GM19023 (cell line): ENCODE data around the gene EFL1.
A peak's percentile ranks its signal among the peaks of the same experiment; 100 is the strongest.
"Not testable (repeated sequence)": the region's sequence is repeated elsewhere in the genome, so short reads cannot be mapped to it uniquely, and the experiment has no call there.

Experiments used
- ATAC-seq: cut with Tn5 transposase; IDR thresholded peaks from one replicate; pipeline ENCODE4 v1.9.1; 2021; ENCODE audit warnings: mild to moderate bottlenecking, moderate library complexity; ENCODE audit not compliant: unreplicated experiment

EFL1 gene

DNA sequence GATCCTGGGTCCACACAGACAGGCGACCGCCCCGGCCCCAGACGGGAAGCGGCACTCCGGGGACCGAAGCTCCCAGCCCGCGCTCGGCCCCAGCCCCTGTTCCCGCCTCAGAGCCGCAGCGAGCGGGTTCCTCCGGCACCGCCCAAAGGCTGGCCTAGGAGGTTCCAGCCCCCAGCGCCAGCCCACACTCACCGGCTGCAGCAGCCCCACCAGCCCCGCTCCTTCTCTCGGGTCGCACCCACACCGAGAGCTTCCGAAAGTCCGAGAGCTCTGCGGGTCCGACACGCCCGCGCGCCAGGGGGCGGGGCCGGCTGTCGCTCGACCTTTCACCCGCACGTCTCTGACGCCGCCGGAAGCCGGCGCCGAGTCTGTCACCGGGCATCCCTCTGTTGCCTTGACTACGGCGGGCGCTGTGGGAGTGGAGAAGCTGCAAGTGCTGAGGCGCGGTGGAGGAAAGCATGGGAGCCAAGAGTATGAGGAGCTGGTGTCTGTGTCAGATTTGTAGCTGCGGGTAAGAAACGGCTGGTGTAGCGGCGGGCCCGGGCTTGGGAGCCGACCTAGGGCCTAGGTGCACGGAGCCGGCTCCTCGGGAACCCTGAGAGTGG is at the start of gene EFL1, which contains the start of gene SAXO2:
TSS of gene EFL1 (minus strand) at position 313 of the 605 bp plus-strand sequence. CDS start 956 bp downstream, outside the sequence.
TSS of gene SAXO2 (plus strand) at position 397 of the 605 bp plus-strand sequence. CDS start at position 459, 62 bp downstream.
- peak; percentile 95 for ATAC-seq

DNA sequence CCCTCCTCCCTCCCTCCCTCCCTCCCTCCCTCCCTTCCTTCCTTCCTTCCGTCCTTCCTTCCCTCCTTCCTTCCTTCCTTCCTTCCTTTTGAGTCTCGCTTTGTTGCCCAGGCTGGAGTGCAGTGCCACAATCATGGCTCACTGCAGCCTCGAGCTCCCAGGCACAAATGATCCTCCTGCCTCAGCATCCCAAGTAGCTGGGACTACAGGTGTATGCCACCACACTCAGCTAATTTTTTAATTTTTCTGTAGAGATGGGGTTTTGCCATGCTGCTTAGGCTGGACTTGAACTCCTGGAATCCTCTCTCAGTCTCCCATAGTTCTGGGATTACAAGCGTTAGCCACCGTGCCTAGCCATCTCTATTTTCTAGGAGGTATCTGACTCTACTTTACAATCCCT is 48.8 kb upstream of the EFL1 start:
- ATAC-seq = not testable (repeated sequence)

DNA sequence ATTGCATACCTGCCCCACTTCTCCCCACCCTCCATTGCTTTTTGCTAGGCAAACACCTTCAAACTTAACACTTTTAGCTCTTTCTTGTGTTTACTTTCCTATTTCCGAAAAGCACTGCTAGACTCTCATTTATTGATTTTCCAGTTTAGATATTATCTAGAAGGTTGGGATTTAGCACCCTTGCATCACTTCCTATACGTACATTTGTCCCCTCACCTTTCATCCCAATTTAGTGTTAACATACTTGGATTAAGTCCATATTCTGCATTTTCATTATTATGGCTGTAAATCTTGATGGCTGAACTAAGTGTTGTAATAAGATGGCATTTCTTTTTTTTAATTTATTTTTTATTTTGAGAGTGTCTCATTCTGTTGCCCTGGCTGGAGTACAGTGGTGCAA is 47.3 kb upstream of the EFL1 start:
- no peak for ATAC-seq

DNA sequence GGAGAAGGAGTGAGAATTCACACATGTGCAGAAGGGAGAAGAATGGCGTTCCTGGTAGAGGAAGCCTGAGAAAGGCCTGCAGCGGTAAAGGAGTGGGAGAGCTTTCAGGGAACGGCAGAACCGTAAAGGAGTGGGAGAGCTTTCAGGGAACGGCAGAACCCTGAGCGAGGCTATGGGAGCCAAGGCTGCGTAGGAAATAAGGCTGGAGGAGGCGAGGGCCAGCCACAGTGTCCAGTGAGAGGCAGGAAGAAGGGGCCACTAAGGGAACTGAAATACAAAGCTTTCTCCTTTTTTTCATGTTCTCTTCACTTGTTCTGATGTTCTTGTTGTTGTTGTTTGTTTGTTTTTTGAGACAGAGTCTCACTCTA is 45.2 kb upstream of the EFL1 start:
- ATAC-seq = no peak

DNA sequence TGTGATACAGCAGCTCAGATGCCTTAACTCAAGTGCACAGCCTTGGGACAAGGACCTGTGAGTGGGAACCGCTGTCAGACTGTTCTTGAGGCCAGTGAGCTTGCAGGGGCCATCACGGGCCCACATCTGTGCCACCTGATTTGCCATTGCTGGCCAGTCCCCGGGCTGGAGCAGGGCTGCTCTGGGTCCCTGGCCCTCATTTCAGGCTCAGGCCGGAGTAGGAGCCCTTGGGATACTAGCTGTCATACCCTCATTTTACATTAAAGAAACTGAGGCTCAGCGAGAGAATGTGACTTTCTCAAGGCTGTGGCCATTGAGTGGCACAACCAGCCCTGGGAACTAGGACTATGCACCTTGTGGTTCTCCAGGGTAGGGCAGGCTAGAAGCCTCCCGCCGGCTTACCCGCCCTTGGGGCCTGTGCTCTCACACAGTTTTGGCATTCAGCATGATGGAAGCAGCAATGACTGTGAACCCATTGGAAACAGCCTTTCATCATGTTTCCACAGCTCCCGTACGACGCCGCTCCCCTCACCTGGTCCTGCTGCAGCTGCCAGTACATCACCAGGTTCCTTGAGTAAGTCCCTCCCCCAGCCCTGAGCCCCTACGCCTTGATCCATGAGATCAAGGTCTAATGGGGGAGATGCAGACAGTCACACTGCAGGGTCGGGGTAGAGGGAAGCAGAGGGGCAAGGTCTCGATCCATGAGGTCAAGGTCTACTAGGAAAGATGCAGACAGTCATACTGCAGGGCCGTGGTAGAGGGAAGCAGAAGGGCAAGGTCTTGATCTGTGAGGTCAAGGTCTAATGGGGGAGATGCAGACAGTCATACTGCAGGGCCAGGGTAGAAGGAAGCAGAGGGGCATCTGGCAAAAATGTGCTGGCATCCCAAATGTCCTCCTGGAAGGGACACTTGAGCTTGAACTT is 44.5 kb upstream of the EFL1 start:
- no peak for ATAC-seq

DNA sequence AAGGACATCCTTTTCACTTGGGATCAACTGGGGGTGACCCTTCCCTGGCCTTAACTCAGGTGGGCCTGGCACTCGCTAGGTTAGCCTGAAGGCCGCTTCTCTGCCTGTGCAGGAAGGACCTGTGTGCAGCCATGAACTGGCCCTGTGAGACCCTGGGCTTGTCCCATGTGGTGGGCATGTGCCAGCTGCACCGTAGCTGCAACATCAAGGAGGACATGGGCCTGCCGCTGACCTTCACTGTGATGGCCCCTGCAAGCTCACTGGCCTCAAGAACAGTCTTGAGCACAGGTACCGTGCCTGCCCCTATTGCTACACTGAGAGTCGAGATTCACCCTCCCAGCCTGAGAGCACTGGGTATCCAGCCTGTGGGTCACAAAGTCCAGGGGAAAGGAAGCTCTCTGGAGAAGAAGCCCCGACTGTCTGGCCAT is 43.1 kb upstream of the EFL1 start:
- ATAC-seq = no peak

DNA sequence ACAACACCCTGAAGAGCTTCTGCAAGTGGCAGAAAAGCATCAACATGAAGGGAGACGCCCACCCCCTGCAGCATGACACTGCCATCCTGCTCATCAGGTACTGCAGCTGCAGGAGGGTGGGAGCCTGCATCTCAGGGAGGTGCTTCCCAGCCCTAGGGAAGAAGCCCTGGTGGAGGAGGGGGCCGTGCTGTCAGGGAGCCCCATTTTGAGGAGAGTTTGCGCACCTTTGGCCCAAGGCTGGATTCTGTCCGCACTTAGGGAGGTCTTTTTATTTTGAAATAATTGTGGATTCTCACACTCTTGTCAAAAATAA is 42.2 kb upstream of the EFL1 start:
- no peak for ATAC-seq

DNA sequence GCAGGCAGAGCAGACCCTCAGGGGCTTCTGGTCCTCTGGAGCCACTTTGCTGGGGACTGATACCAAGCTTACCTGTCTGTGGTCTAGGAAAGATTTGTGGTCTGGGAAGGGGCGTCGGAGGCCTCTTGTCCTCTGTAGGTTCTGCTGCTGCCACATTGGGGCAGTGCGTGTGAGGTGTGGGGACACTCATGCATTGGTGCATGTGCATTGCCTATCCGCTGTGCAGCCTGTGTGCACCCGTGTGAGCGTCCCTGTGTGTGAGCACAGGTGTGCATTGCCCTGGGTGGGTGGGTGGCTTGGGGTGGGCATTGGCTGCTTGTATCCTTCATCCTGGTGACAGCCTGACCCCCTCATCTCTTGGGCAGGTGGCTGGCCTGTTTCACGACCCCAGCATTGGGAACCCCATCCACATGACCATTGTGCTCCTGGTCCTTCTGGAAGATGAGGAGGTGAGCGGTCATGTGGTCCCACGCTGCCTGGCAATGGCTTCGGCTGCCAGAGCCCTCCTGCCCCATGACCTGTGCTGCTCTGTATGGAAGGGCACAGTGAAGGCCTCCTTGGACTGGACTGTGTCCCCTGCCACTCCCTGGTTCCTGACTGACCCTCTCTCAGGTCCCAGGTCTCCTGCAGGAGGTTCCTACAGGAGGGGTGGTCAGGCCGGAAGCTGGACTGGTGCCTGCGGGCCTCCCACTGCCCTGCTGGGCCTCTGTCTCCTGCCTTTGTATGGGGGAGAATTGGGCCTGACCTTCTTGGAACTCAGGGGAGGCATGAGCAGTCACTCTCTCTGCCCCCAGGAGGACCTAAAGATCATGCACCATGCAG is 41.6 kb upstream of the EFL1 start:
- no peak for ATAC-seq

DNA sequence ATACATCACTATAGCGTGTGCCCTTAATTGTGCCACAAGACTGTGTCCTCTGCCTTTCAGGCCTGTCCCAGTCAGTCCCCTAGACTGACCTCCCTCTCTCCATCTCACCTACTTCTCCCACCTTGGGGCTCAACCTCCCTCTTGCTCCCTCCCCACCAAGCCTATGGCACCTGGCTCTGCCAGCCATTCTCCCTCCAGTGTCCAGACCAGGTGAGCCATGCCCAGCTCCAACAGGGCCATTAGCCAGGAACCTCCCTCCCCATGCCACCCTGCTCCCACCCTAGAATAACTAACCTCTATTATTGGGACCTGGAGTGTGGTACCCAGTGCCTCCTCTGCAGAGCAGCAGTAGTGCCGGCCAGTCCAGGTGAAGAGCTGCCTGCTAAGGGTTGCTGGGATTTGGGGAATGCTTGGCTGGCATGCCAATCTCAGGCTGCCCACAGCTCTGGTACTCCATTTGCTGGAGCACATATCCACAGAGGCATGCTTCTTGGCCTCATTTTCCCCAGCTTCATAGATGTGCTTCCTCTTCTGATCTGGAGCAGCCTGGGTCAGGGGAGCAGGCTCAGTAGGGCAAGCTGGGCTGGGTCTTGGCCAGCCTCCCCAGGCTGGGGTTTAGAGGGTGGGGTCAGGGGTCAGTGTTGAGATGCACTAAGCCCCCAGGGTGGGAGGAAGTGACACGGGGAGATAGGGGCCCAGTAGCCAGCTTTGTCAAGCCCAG is 38.9 kb upstream of the EFL1 start:
- no peak for ATAC-seq

DNA sequence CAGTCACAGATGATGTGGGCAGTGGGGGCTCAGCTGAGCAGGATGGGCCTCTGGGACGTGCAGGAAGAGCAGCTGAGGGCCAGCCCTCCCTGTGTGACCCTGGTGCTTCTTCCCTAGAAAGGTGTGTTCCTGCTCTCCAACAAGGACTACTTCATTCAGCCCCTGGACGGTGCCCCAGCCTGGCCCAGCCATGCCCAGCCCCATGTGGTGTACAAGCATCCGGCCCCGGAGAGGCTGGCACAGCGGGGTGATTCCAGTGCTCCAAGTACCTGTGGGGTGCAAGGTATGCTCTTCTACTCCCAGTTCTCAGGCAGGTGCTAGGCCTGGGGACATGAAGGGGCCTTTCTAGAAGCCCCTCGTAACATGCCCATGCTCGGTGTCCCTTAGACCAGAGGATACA is 38.3 kb upstream of the EFL1 start:
- ATAC-seq = no peak

DNA sequence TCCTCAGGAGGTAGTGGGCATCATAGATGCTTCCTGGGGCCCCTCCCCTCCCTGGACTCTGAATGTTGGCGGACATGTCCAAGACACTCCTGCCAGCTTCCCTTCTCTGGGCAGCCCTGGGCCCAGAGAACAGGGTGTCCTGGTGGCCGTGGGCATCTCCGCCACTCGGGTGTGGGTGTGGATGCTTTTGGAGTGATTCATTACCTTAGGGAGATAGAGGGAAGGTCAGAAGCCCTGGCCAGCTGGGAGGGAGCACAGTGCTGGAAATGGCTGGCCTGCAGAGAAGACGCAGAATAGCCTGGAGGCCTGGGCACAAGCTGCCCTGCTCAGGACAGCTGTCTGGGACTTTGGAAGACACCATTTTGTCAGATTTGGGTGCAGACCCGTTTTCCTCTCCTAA is 37.8 kb upstream of the EFL1 start:
- ATAC-seq = not testable (repeated sequence)

DNA sequence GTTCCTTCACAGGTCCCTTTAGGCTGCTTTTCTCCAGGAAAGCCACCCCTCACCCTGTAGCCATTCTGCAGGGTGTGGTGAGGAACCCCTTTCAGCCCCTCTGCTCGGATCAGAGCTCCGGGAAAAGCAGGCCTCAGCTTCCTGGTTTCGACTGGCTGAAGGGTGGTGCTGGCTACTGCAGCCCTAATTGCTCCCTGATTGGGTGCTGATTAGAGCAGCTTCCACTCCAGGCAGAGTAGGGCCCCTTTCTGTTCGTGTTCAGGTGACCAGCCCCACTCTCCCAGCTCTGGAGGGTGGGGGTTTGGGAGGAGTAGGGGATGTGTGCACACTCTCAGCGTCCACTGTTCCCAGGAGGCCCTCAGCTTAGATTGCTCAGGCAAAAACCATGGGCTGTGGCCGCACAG is 37.0 kb upstream of the EFL1 start:
- ATAC-seq = not testable (repeated sequence)

DNA sequence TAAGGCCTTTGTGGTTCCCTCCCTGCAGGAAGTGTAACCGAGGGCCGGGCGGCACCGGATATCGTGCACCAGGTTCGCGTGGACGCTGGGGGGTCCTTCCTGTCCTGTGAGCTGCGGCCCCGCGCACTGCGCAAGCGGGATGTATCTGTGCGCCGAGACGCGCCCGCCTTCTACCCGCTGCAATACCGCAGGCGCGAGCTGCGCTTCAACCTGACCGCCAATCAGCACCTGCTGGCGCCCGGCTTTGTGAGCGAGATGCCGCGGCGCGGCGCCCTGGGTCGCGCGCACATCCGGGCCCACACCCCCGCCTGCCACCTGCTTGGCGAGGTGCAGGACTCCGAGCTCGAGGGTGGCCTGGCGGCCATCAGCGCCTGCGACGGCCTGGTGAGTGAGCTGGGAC is 36.0 kb upstream of the EFL1 start:
- ATAC-seq = no peak

DNA sequence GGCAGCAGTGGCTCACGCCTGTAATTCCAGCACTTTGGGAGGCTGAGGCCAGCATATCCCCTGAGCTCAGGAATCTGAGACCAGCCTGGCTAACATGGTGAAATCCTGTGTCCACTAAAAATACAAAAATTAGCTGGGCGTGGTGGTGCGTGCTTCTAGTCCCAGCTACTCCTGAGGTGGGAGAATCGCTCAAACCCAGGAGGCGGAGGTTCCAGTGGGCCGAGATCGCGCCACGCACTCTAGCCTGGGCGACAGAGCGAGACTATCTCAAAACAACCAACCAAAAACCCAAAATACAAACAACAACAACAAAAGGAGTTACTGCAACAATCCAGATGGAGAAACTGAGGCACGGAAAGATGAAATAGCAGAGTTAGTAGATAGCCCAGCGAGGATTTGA is 35.5 kb upstream of the EFL1 start:
- no peak for ATAC-seq

DNA sequence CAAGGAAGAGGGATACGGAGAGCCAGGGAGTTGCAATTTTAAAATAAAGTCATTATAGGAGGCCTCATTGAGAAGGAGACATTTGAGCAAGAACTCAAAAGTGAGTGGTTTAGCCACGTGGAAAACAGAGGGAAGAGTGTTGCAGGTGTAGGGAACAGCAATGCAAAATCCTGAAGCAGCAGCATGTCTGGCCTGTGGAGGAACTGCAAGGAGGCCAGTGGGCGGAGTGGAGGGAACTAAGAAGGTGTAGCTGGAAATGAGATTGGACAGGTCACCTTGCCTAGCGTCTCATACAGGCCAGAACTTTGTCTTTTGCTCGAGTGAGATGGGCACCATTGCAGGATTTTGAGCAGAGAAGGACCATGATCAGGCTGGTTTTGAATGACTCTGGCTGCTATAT is 35.0 kb upstream of the EFL1 start:
- no peak for ATAC-seq

DNA sequence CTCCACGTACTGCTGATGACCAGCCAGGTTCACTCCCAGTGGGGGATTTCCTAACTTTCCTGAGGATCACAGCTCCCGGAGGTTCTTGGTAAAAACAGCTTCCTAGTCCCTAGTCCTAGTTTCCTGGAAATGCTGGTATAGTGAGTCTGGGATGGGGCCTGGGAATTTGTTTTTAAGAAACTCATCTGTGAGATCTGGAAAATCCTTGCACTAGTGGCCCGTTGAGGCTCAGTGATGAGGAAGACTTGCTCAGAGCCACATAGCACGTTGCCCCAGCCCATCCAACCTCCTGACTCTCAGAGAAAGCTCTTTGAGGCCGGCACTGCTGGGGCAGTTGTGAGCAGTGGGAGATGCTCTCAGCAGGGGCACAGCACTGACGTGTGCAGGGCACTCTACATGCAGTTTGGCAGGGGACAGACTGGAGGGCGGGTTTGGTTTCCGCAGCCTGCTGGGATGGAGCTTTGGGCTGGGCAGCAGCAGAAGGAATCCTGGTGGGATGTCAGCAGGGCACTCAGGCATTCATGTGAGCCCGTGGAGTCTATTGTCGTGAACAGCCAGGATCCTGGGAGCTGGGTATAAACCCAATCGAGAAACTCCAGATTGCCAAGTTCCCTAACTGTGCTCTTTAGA is 31.6 kb upstream of the EFL1 start:
- no peak for ATAC-seq

DNA sequence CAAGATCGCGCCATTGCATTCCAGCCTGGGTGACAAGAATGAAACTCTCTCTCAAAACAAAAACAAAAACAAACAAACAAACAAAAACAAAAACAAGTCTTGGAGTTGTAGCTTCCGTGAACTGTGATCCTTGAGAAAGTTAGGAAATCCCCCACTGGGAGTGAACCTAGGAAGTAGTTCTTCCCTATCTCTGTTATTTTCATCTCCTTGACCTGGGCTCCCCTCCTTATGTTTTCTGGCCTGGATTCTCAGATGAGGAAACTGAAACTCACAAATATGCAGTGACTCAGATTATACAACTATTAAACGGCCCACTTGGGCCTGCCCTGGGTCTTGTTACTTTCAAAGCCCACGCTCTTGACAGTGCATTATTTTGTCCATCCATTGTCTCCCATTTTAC is 29.7 kb upstream of the EFL1 start:
- ATAC-seq = no peak

DNA sequence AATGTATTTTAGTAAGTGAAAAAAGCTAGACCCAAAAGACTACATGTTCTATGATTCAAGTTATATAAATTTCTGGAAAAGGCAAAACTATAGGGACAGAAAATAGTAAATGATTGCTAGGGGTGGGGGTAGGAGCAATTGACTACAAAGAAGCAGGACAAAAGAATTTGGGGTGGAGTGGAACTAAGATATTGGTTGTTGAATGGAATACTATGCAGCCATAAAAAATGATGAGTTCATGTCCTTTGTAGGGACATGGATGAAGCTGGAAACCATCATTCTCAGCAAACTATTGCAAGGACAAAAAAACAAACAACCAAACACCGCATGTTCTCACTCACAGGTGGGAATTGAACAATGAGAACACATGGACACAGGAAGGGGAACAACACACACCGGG is 25.7 kb upstream of the EFL1 start:
- ATAC-seq = not testable (repeated sequence)

DNA sequence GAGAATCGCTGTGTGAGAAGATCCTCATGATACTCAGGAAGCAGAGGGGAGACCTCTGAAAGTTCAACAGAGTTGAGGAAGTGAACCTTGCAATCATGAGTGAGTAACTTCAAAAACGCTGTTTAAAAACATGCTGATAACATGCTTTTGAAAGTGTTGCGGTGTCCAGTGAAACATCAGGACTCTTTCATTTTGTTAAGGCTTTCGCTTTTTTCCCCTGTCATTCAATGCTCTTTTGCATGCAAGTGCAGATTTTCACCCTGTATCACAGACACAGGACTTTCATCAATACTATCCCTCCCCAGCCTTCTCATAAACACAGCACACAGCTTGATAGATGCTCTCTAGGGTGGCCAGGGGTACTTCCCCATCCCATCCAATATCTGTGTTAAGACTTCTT is 23.9 kb upstream of the EFL1 start:
- ATAC-seq = peak; percentile 88

DNA sequence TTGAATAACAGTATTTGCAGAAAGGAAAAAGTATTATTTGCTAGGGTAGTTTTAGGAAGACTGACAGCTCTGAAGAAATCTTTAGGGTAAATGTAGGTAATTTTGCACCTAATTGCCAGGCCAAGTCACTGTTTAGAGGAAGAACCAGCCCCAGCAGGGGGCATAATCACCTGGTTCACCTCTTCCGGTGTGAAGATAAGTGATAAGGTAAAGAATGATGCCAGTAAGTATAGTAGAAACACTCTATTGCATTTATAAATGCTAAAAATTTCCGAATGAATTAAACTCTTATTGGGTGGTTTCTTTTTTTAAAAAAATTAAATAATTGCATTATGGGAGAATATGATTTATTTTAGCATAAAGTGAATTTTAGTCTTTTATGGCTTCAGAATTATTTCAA is 21.8 kb upstream of the EFL1 start:
- ATAC-seq = not testable (repeated sequence)
